Activated T-cell treated with anti-CD3 and anti-CD28 coated beads for 24 hours (primary cell): ENCODE data around the gene RBFOX1.

Experiments
- DNase-seq: peaks from one replicate; pipeline ENCODE4 v3.0.0-alpha.2; 2020; ENCODE audit warnings: low read depth

Gene RBFOX1

DNA sequence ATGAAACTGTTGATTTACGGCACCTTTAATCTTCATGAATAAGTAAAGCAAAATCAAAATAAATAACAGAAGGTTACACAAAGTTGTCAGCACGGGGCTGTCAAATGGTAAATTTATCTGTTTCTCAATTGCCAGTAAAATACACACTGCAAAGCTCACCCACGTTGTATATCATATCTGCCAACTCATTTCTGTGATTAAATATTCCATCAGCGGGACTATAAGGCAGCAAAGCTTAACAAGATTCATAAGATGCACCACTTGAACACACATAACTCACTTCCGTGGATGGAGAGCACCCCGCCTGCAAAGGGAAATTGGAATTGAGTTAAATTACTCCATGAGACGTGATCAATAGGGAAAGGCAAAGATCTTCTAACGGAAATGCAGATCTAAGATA, 280.0 kb downstream of the RBFOX1 start:
- no peak for DNase-seq

DNA sequence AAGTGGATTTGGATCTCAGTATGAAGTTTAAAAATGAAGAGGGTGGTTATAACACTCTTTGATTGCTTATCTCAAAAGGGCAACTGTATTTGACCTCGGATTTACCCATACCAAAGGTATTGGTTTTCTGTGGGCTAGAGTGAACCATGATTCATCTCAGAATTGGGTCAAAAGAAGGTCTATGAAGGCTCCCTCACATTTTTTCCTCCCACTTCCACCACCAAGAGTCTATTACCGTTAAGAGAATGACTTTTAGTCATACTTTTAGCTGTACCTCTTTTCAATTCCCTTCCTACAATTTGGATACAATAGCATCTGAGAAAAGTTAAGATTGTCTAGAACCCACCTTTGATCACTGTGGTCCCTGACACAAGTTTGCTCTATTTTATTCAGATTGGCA, 280.9 kb downstream of the RBFOX1 start:
- DNase-seq: no peak

DNA sequence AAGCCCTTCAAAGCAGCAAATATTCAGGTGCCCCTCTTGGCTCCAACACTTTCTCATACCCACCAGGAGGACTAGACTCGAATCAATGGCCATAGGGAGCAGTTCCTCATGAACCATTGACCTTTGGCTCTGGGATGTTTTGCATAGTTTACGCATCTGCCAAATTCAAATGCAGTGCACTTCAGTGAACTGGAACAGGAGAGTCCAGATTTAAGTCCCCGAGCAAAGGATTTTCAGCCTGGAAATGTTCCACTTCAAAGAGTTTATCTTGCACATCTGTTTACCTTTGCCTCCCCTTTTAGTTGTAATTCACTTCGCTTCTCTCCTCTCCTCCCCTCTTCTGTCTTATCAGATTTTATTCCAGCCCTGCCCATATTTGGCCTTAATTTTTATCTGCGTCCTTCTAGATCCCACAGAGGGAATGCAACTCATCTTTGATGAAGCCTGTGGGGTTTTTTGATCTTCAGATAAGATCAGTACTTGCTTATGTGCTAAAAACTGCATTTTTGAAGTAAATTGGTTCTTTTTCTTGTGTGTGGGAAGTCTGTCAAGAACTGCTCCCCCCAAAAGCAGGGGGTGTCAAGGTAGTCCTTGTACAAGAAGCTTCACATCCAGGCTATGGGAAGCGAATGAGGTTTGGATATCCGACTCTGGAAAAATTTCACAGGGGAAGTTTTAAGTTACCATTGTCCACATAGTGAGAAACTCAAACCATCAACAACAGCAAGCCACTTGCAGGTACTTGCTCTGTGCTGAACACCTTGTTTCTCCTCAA, 281.6 kb downstream of the RBFOX1 start:
- DNase-seq: no peak

DNA sequence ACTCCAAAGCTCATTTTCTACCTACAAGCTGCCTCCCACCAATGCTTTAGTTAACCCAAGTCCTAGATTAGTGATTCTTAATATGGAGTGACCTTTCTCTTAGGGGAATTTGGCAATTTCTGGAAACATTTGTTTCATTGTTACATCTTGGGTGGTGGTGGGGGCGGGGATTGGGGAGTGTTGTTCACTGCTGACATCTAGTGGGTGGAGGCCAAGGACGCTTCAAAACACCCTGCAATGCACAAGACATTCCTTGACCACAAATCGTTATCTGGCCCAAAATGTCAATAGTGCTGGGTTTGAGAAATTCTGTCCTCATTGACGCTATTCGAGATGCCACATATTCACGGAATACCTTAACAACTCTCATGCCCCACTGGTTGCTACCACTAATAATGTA, 282.9 kb downstream of the RBFOX1 start:
- no peak for DNase-seq

DNA sequence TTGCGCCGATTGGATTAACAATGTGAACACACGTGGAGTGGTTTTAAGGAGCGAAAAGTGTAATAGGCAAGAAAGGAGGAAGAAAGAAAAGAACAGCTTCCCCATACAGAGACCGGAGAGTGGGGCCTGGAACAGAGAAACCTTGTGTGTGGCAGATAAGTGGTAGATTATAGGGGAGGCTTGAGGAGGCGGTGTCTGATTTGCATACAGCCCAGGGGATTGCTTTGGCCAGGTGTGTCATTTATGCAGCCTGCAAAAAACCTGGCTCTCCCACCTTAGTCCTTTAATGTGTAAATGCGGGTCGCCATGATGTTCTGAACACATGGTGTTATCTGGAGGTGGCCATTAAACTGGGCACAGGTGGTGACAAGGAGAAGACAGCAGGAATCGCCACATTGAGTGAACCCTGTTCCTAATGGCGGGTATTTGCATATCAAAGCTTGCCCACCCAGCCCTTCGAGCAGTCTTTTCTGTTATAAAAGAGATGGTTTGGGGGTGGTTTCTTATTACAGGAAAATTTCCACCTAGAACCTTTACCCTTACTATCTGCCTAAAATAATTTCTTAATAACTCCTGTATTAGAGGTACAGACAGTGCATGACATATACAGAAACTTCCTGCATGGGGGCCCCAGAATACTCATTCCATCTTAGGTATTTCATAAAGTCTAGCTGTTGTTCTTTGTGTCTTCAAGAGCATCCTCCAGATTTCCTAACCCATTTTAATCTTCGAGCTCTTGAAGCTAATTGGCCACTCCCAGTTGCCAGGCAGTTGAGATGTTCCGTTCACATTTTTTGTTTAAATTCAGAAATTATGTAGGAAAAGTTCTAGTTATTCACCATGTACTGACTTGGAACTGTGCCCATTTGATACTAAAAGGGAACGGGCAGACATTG, 292.5 kb downstream of the RBFOX1 start:
- no peak for DNase-seq

DNA sequence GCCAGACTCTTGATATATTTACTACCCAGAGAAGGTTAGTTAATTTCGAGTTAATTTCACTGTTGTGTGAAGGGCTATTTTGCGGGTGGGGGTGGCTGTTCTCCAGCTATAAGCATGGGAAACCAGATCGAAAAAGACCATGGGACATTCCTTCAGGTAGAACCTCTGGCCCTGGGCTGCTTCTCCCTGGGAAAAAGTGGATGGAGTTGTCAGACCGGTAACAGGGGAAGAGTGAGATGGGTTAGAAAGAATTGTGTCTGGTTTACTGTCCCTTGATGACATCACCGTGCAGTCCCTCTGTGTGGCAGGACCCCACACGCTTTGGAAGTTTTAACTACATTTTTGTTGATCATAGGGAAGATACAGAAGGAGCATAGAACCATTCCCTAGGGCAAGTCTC, 296.3 kb downstream of the RBFOX1 start:
- DNase-seq: no peak

DNA sequence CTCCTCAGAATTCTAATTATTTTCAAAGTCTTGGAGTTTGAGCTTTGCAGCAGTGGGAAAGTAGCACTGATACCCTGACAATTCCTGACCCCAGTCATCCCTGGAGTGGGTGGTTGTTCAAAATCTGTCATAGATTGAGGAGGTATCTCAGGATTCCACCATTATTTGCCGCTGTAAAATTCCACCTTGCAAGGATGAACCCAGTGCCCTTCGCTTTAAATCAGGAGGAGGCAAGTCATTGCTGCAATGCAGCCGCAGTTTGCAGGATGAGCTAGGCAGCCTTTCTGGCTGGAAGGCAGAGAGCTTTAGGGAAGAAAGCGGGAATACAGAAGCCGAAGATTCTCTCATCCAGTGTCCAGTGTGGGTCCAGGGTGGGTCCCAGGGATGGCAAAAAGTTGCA, 296.9 kb downstream of the RBFOX1 start:
- DNase-seq: no peak

DNA sequence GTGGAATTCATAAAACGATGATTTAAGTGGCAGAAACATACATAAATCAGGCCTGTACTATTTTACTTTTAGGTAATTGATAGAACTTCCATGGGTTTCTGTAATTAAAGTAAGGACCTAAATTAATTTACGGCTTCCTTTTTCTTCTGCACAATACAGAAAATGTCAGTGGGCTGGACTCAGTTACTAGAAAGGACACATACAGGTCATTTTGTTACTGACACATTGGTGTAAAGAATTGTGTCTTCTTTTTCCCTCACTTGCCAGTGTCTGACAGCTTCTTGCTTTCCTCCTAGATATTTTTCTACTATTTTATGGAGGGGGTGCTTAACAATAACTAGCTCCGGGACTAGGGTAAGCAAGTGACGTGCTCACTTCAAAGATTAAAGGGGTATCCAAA, 304.8 kb downstream of the RBFOX1 start:
- DNase-seq: no peak

DNA sequence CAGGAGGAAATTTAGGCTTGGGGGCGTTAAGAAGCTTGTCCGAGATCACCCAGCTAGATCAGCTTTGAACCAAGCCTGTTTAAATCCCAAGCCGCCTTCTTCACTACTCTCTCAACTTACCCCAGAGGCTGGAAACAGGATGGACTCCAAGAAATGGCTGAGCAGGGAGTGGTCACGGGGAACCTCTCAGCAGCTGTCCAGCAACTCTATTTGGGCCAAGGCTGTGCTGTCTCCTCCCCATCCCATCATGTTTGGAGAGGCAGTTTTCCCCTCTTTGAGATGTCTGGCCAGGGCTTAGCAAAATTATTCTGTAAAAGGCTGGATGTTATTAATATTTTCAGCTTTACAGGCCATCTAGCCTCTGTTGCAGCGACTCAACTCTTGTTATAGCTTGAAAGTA, 305.7 kb downstream of the RBFOX1 start:
- DNase-seq: no peak

DNA sequence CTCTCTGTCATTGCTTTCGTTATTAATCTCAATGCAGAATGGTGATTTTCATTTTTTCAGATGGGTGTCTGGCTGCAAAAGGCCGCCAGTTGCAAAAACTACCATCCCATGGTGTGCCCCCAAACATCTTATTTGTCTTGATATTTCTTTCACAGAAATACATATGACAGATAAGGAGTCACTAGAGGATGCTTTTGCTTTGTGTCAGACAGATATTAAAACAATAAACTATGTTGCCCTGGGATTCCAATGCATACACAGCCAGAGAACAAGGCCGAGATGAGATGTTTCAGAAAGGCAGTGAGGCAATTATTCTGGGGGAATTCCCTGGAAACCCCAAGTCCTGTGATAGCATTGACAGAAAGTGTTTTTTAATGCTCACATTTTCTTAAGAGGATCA, 307.7 kb downstream of the RBFOX1 start:
- DNase-seq: no peak

DNA sequence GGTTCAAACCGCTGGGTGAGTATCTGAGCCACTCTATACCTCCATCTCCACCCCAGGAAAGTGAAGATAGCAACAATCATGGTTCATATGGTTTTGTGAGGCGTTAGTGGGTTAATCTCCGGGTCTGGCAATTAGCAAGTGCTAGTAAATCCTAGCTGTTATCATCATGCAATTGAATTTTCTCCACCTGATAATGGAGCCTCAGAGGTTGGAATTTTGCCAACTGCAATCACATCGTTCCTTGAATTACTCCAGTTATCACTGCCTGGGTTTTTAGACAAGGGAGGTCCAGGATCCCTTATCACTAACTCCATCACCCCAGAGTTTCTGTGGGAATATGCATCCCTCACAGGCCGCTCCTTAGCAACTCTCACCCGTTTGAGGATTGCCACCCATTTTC, 311.5 kb downstream of the RBFOX1 start:
- DNase-seq: no peak

DNA sequence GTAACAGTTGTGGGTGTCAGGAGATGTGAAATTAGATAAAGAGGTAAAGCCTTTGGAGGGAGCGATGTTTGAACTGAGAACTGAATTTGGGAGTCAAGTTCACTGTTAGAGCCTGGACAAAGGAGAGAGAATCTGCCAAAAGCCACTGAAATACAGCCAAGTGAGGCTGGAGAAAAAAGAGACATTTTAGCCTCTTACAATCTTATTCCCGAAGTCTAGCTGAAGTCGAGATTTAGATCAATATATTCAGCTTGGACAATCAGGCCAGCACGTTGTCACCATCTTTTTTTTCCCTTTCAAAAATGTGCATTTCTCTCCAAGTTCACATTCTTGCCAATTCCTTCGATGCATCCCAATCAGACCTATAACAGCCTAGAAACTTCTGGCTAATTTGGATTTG, 312.2 kb downstream of the RBFOX1 start:
- no peak for DNase-seq

DNA sequence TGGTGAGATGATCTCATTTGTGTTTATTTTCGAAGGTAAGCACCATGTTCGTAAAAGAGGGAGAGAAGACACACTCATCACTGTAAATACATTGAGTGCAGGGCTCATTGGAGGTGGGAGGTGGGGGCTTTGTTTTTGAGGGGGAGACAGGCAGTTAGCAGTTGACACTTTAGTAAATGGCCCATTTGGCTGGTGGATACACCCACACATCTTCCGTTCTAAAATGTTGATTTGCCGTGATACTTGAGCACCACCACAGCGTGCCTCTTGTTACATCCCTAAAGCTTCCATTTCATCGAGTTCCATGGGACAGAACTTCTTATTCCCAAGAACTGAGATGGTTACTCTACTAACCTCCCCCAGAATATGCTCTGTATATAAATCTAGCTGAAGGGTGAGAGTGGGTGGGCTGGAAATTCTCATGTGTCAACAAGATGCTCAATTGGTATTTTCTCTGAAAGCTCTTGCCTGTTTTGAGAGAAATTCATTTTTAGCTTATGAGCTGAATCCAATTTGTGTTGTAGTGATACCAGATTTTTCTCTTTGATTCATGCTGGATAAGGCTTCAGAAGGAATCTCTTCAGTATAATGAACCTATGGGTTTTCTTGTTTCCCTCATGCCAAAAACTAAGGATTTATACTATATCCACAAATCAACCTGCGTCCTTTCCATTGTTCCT, 314.3 kb downstream of the RBFOX1 start:
- no peak for DNase-seq

DNA sequence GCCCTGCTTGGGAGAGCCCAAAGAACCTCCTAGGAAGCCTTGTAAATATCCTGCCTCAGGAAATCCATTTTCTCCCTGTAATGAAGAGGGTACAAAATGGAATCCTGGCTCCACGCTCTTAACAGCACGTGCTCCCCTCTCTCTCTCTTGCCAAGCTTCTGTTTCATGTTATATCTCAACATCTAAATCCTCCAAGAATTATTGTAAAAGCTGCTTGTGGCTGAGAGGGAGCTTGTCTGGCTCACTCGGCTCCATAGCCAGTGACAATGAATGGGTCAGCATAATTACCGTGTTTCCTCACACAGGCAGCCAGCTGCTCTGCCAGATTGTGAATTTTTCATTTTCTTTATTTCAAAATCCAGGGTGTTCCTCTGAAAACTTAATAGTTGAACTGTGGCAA, 317.8 kb downstream of the RBFOX1 start:
- DNase-seq: no peak

DNA sequence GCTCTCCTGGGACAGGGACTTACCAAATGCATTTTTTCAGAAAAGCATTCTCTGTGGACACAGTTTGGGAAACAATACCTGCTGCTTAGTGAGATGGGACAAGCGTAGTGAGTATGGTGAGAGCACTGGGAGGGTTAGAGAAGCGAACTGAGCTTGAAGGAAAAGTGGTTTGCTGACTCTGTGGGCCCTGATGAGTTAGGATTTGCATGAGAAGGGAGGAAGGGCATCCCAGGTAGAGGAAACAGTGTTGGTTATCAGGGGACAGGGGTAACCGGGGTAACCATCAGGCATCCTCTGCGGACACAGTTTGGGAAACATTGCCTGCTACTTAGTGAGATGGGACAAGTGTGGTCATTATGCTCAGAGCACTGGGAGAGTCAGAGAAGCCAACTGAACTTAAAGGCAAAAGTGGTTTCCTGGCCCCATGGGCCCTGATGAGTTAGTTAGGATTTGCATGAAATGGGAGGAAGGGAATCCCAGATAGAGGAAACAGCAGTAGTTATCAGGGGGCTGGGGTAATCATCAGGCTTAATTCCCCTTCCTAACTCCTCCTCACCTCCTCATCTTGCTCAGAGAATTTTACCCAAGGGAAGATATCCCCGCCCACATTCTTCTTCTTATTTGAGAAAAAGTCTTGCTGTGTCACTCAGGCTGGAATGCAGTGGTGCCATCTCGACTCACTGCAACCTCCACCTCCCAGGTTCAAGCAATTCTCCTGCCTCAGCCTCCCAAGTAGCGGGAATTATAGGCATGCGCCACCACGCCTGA, 319.3 kb downstream of the RBFOX1 start:
- no peak for DNase-seq

DNA sequence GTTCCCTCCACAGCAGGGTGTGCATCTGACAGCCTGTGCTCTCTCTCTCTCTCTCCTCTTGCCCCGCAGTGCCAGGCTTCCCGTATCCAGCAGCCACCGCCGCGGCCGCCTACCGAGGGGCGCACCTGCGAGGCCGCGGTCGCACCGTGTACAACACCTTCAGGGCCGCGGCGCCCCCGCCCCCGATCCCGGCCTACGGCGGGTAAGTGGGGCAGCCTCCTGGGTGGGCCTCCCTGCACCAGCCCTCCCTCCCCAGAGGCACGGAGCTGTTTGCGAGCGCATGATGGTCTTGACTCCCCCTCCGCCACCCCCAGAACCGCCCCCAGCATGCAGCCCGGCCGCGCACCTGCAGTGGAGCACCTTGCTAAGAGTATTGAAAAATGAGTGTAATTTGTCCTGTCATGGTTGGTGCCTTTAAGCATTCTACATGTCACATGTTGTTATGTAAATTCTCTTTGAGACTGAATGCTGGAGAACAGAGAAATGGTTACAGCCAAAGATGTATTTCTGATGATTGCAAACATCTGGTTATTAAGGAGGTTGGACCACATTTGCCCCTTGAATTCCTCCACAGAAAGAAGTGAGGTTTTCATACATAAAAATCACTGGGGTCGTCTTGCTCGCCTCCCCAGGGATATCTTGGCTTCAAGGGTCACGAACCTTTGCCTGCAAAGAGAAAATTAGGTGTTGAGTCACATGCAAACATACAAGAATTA, 321.3 kb downstream of the RBFOX1 start:
- no peak for DNase-seq

DNA sequence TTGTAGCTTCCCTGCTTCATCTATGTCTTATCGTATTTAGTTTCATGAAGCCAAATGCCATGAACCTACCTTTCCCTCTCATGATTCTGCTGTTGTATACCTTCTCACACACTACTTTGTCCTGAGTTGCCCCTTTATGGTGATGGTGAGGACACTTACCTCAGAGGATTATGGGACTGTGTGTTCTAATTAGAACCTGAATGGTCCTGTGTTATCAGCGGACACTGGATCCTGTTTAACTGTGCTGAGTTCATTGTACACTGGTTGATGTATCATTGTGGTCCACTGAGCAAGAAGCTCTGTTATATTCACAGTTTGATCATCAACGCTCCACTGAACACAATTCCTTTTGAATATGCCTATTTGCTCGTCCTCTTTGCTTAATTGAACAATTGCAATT, 343.0 kb downstream of the RBFOX1 start:
- no peak for DNase-seq

DNA sequence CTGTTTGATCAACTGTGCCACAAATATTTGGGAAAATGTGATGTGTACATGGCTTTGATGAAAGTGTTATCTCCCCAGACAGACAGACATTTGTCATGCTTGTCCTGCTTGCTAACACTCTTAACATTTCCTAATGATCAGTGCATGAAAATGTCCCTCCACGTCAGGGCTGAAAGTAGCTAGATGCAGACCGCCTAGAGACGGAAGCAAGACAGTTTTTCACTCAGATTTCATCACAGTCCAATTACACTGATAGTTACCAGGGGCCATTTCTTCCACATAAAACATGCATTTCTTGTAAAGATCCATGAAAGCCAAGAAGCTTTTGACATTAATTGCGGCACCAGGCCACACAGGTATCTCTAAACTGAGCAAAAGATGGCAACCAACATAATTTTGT, 347.7 kb downstream of the RBFOX1 start:
- no peak for DNase-seq

DNA sequence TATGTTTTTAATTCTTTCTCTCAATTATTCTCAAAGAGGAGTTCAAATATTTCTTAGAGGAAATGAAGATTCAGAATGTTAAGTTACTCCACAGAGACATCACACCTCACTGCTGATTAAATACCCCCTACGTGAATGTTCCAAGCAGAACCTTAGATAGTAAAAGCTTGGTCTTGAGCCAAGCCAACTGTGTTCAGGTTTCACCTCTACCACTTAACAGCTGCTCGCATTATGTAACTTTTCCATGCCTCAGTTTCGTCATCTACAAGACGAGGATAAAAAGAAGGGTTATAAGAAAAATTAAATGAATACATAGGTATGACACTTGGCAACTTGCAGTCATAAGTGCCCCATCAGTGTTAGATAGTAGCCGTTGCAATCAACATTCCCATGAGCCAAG, 356.2 kb downstream of the RBFOX1 start:
- no peak for DNase-seq

DNA sequence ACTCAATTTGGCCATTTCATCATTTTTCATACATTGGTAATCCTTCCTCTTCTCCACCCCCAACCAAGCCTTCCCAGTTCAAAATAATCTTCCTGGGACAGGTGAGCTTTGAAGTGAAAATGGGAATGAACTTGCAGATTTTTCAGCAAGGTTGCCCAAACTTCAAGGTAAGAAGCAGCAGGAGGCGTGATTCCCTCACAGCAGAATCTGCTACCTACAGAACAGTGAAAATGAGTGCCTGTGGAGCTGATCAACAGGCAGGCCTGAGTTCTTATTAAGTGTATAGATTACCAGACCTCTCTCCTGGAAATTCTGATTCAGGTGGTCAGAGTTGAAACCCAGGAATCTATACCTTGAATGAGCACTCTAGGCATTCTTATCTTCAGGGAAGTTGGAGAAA, 356.6 kb downstream of the RBFOX1 start:
- no peak for DNase-seq

DNA sequence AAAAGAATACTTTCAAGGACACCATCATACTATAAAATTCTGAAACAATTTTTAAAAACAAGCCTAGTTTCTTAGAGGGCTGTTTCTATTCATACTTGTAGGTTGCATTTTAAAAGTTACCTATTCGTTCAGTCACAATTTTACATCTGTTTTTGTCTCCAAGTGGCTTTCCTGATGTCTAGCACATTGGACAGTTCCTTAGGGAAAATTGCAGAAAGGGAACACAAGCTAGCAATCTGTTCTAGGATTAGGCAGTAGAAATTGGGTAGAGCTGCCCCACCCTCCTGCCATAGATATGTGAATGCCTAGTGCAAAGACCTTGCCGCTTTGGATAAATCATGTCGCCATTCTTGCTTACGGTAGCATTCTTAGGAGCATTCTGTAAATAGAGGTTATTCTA, 358.9 kb downstream of the RBFOX1 start:
- DNase-seq: no peak

DNA sequence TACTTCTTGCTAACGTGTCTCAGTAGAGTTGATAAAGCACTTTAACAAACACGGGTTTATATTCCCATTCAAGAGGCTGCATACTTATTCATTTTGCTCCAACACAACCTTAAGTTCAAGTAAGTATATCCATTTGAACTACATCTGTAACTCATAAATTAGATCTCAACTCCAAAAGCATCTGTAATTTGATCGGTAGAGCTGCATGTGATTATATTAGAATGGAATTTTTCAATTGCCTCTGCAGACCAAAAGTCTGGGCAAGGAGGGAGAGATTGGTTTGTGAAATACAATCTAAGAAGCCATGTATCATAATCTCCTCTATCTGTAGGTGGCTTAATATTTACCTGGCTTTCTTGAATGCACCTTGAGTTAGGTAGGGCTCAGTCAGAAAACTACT, 371.0 kb downstream of the RBFOX1 start:
- DNase-seq: no peak
